Measurements from ENCODE around the gene SLC18A3.

Gene SLC18A3

DNA sequence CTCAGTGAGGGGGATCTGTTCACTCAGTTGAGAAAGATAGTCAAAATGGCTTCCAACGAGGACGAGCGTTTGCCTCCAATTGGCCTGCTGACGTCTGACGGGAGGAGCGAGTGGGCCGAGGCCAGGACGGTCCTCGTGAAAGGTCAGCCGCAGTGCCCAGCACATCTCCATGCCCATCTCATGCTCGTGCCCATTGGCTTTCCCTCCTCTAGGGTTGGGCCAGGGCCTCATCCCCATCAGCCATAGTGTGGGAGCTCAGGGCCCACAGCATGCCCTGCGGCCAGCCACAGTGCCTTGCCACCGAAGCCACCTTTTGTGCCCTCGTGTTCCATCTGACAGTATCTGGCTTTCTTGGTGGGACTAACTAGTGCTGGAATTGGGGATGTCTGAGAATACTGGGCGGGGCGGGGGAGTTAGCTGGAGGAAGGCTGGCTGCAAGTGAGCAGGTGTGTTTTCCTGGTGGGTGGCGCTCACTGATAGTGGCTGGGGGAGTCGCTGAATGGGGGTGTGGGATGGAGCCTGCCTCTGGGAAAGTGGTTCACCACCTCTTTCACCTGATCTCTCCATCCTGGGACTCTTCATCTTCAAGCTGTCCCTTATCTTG is 17.6 kb downstream of the SLC18A3 start:
- DNase-seq (ENCODE audit: low spot score) = no peak

DNA sequence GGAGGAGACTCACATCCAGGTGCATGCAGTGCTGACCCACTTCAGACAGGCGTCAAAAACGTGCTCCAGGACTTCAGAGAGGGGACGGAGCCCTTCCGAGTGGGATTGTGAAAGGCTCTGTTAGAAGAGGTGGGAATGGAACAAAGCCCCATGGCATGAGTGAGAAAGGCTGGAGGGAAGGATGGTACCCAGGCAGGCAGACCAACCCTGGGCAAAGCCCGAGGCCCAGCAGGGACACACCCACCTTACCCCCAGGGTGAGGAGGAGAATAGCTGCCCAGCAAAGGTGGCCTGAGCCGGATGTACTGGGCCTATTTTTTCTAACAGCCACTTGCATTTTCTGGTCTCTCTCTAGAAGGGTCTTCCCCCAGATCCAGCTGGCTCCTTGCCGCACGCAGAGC is 18.5 kb downstream of the SLC18A3 start:
- no peak for DNase-seq (ENCODE audit: low spot score)

DNA sequence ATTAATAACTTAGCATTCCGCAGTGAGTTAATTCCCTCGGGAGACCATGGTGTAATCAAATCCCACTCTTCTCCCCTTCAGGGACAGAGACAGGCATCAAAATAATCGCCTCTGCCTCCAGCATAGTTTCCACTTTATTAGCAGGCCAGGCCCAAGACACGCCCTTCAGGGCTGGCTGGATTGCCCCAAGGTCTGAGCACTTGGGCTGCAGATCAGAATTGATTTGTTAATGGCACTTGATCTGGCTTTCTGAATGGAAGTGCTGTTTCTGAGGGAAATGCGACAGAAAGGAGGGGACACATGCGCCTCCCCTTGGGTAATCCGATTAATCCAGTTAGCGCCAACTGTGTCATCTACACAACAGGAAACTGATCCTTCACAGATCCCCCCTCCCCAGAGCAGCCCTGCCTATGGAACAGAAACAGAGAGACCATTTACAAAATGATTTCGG is 19.3 kb downstream of the SLC18A3 start:
- DNase-seq (ENCODE audit: low spot score) = no peak

DNA sequence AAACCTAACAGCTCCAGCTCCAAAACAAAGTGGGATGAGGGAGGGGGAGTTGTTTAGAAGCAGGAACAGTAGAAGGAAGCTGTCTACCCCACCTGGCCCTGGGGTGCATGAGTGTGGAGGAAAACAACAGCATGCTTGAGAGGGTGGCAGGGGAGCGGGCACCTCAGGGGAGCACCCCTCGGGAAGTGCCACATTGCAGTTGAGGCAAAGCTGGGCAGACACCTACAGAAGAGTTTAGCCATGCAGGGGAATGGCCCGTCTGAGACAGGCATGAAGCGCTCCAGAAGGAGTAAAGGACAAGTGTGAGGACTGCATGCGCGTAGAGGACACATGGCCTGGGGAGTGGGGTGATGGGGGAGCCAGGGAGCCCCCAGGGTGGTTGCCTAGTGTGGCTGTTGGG is 21.9 kb downstream of the SLC18A3 start:
- no peak for DNase-seq (ENCODE audit: low spot score)

DNA sequence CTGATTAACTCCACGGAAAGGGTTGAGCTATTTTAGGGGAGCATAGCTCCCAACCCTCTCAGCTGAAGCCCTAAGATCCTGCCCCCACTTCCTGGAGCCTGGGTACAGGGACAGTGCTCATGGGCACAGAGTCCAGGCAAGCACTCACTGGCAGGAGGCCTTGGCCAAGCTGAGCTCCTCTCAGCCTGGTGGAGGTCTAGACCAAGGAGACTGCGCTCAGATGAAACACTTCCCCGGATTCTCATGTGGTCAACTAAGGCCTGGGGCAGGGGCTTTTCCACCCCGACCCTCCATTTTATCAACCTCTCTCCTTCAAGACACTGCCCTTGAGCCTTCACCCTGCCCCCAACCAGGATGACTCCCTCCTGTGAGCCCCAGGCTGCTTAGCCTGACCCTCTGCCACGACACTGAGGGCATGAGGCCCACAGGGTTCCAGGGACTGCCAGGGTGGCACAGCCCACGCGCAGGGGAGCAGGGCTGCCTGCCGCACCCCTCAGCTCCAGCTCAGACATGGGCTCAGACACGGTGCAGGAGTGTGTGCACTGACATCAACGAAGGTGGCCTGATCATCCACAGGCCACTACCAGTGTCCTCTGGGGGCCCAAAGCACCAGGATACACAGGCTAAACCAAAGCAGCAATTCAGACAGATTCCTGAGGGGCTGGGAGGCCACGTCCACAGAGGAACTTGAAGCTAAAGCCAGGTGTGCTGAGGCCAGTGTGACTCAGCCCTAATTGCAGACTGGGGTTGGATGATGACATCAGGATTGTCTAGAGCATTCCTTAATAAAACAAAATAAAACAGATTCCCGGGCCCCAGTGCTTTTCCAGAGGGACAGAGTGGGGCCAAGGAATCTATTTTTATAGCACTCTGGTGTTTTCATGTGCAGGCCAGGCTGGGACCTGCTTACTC is 22.6 kb downstream of the SLC18A3 start:
- no peak for DNase-seq (ENCODE audit: low spot score)

DNA sequence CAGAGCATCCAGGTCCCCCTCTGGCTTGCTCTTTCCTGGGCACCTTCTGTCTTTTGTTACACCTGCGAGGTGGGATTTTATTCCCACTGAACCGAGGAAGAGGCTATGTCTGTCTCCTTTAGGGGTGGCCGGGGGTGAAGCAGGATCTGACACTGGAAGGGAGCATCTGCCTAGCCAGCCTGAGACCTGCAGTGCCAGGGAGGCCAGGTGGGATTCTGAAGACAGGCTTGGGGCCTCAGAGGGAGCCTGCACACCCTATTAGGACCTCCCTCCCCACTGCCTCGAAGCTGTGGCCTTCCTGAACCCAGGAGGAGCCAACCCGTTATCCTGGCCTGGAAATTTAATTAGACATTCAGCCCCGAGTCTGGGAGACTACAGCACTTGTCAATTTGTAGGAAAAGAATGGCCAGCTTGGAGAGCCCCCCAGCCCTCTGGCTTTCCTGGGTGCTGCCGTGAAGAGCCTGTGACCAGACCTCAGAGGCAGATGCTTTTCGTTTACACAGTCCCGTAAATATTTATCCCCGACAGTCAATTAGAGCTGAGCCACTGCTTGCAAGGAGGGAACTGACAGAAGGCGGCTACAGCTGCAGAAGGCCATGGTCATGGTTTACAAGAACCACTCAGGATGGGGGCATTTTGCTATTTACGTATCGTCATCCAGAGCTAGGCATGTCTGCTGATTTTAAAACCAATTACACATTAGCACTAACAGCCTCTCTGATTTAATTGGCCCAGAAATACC is 23.4 kb downstream of the SLC18A3 start:
- DNase-seq (ENCODE audit: low spot score) = no peak

DNA sequence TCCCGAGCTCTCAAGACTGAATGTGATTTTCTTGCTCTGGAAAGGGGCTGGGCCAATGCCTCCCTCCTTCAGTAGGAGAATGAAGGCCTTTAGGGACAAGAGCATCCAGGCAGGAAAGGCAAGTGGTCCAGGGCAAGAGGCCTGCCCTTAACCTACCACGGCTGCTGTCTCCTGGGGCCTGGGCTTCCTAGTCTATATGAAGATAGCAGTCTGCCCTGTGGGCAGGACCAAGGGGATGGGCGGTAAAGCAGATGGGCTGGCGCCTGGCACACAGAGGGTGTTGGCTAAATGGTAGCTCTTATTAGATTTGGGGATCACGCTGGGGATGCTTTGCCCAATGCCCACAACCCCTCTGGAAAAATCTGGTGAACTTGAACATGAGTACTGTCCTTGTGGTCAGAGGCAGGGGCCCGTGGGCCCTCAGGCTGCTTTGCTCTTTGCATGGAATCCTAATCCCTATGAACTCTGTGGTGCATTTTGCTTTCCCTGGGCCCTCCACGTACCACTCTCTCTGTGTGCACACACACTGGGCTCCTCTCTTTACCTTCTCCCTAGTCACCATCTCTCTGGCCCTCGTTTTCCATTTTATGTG is 24.1 kb downstream of the SLC18A3 start:
- no peak for DNase-seq (ENCODE audit: low spot score)

DNA sequence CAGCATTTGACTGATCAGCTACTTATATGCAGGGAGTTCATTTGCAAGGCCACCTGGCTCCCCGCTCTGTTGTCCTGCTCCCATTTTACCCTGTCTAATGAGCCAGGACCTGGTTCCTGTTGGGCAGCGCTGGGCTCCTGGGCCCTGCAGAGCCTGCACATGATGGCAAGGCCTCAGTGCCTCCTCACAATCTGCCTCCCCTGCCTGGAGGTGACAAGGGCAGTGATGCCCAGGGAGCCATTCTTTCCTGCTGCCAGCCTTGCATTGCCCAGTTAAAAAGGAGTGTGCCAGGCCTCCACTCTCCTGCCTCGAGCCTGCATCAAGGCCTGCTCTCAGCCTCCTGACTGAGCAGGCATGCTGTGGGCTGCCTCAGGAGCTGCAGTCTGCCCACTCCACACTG is 32.2 kb downstream of the SLC18A3 start:
- no peak for DNase-seq (ENCODE audit: low spot score)

DNA sequence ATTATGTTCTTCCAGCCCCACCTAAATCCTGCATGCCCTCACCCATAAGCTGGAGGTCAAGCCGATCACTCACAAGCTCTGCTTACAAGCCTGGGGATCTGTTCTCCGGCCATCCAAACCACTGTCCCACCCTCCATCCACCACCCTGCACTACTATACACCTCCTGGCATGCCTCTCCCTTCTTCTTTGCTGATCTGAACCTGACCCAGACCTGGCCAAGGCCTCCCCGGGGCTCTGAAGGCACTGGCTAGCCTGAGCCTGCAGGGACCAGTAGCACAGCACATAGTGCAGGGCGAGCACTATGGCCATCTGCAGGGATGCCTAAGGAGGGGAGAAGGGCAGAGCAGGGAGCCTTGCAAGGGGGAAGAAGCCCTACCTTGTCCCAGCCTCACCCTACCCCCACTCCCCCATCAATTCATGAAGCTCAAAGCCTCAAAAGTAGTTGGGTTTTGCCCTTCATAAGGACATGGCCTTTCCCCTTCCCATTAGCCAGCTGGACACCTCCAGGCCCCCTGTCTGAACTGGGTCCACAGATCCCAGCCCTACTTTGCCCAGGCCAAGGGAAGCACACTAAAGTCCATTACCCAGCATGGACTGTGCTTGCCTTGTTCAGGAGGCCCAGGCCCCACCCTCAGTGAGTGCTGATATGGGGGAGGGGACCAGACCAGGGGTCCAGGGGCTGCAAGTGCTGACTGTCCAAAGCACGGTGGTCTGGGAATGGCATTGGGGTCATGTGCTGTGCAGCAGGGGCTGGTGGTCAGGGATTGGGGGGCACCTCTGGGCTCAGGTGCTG is 33.3 kb downstream of the SLC18A3 start:
- no peak for DNase-seq (ENCODE audit: low spot score)

DNA sequence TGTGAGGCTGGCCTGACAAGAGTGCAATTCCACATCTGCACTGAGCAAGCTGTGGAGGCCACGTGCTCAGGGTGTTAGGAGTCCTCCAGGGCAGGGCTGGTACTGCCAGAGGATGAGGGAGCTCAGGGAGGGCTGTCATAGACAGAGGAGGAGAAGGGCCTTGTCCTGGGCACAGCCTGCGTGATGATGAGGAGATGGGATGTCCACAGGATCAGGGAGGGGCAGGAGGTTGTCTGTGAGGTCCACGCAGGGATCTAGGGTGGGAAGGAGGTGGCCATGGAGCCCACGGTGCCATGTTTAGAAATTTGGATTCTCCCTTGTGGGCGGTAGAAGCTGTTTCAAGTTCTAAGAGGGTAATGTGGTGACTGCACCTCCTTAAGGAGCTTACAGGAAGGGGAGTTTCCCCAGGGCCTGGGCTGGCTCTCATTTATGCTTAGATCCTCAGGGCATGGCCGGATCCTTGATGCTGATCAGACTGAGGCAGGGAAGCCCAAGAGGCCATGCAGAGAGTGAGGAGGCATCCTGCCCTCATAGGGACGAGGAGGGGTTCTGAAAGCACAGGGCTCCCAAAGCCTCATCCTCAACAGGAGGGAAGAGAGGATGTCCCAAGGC is 34.0 kb downstream of the SLC18A3 start:
- no peak for DNase-seq (ENCODE audit: low spot score)

DNA sequence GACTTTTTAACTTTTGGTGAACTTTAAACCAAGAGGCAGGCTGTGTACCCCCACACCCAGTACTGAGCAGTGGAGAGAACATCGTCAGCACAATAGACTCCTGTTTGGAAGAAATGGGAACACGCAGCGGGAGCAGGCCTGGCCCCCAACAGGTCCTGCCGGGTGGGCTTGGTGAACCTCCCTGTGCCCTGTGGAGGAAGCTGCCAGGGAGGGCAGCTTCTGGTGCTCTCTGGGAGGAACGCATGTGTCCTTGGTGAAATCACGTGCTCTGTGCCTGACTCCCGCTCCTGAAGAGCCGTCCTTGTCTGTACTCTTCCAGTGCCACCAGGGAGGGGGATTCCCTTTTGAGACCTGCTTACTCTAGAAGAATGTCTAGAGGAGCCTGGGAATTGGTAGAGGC is 35.3 kb downstream of the SLC18A3 start:
- DNase-seq (ENCODE audit: low spot score) = no peak

DNA sequence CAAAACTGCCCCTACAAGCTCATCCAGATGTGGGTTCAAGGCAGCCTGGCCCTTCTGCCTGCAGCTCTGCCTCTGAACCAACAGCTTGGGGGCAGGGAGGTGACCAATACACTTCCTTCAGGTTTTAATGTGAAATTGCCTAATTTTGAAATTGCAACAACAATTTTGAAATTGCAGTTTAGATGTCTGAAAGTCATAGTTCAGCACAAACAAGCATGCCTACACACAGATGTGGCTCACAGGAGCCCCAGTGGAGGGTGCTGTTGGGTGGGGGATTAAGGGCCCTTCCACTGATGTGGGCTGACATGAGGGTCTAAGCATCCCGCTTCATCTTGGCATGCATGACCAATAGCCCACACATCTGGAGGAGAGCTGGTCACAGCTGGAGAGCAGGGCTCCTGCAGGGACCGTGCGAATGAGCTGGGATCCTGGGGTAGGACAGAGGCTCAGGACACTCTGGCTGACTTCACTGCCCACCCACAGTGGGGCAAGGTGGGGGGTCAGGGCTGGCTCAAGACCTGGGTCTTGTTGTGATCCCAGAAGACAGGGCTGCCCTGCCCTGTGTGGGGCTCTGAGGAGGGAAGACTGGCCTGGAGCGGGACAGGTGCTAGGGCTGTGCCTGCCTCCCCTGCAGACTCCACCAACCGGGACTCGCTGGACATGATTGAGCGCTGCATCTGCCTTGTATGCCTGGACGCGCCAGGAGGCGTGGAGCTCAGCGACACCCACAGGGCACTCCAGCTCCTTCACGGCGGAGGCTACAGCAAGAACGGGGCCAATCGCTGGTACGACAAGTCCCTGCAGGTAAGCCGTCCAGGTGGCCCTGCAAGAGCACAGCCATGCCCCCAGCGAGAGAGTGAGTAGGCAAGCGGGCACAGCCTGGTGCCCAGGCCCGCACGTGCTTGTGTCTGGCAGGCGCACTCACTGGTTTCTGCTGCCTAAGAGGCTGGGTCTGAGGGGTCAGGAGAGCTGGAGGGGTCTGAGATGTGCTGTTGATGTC is 36.1 kb downstream of the SLC18A3 start:
- DNase-seq (ENCODE audit: low spot score) = no peak

DNA sequence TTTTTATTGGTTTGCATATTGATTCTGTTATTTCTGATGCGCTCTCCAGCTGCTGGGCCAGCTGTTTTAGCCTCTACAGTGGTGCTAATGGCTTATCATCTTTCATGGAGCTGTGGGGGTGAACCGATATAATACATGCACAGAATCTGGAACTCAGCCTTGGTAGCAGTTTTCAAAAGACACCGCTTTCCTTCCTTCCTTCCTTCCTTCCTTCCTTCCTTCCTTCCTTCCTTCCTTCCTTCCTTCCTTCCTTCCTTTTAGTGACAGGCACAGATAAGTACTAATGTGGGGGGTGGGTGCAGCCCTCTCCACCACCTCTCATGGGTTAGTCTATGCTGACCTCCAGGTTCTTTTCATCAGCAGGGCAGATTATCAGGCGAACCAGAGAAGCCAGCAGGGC is 37.4 kb downstream of the SLC18A3 start:
- DNase-seq (ENCODE audit: low spot score) = no peak

DNA sequence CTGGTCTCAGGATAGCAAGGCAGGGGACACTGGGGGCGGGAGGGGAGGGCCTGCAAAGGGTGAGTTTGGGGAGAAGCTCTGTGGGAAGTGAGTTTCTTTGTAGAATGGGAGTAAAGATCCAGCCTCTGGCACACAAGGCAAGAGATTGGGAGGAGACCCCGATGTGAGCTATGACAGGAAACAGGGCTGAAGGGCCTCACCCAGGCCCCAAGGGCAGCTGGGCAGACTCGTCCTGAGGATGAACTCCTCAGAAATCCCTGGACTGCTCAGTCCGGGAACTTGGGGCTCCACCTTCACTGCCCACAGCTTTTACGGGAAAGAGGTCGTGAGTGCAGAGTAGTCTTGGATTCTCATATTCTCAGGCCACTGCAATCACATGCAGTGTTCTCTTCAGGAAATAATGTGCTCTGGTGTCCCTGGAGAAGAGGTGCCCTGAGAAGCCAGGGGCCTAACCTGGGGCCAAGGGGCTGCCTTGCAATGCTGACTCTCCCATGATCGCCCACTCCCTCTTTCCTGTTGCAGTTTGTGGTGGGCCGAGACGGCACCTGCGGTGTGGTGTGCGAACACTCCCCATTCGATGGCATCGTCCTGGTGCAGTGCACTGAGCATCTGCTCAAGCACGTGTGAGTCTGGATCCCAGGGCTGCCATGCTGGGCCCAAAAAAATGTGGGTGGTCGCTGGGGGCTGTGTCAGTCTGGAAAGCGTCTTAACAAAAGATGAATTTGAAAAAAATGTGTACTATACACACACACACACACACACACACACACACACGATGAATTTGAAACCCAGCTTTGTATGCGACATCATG is 38.1 kb downstream of the SLC18A3 start:
- no peak for DNase-seq (ENCODE audit: low spot score)

DNA sequence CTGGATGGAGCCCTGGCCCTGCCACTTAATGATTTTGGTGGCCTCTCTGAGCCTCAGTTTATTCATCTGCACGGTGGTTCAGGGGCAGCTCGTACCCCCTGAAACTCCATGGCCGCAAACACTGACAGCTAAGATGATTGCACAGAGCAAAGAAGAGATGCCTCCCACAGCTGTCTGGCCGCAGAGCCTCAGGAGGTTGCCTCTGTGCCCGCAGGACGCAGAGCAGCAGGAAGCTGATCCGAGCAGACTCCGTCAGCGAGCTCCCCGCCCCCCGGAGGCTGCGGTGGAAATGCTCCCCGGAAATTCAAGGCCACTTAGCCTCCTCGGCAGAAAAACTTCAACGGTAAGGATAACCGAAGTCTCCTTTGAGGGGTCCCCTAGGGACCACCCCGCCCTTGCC is 39.2 kb downstream of the SLC18A3 start:
- DNase-seq (ENCODE audit: low spot score) = no peak

DNA sequence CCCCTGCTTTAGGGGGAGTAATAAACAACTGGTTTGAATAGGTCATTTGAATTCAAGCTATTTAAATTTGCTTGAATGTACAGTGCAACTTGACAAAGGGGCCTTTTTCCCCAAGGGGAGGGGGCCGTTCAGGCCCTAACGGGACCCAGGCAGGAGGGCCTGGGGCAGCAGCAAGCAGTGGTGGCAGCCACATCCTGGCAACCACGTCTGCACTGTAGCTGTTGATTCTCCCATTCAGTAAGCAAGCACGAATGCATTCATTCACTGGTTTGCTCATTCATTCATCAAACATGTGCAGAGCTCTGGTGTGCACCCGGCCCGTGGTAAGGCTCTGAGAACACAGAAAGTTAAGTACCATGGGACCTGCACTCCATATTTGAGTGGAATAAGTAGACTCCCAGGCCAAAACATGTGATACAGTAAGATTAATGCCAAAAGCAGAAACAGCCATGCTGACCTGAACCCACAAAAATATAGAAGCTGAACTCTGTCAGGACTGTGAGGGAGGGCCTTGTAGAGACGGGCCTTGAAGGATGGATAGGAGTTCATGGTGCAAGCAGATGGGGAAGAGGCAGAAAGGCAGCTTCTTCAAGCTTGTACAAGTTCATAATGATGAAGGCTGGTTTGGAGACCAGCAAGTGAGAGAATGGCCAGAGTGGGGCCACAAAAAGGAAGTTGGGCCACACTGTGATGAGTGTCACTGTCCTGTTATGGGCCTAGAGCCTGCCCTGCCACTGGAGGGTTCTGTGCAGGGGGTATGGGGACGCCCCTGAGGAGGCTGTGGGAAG is 40.0 kb downstream of the SLC18A3 start:
- DNase-seq (ENCODE audit: low spot score) = no peak

DNA sequence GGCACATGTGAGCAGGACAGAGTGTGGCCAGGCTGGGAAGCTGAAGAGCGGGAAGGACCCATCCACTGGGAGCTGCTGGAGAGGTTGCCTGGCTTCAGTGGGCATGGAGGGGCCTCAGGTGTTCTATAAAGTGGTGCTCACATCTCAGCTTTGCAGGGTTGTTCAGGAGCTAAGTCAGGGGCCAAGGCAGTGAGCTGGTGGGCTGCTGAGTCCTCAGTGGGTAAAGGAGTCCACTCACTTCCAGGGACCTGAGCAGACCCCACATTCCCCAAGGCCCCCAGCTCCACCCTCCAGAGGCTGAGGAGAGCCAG is 40.6 kb downstream of the SLC18A3 start:
- no peak for DNase-seq (ENCODE audit: low spot score)

DNA sequence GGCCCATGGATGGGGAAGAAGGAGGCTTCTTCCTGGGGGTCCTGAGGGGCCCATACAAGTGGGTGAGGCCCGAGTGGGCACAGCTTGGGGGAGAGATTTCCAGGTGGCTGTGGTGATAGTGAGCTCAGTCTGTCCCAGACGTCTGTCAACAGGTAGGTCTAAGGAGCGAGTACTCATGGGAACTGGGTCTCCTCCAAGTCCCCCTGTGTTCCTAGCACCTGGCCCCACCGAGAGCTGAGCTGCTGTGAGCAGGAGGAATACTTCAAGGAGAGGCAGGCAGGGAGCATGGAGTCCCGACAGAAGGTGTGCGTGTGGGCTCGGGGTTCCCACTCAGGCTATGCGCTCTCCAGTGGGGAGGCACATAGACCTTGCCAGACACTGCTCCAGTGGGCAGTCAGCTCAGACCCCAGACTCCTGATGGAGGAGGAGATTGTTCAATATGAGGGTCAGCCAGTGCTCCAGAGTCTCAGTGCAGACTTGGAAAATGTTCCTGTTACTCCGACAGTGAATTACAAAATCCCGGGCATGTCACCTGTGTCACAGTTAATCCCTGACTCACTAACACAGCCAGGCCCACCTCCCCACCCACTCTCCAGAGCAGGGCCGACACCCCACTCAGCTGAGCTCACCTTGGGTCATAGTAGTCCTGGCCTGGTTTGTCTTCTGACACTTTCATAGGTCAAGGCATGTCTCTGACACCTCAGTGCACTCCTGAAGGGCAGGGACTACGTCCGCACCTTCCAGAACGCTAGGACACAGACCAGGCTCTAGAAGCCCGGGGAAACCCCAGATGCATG is 41.1 kb downstream of the SLC18A3 start:
- DNase-seq (ENCODE audit: low spot score) = no peak
